ENCODE measurements around the gene PLA2R1.

The PLA2R1 gene

DNA sequence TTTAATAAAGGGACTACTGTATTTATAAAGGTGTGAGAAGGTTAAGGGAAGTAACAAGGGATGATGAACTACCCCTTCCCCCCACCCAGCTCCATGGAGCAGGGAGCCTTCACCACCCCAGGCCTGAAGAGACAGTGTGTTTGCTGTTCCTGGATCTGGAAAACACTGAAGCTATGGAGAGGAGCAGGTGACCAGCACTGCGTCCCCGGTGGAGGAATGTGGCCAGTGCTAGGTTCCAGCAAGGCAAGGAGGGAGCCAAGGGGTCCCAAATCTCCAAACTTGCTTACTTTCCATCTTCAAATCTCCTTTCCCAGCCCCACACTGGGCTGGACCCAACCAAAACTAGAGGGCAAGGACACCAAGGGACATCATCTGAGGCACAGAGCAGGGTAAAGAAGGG is 135.7 kb downstream of the PLA2R1 start:
- TF ChIP-seq, protein P1, sequence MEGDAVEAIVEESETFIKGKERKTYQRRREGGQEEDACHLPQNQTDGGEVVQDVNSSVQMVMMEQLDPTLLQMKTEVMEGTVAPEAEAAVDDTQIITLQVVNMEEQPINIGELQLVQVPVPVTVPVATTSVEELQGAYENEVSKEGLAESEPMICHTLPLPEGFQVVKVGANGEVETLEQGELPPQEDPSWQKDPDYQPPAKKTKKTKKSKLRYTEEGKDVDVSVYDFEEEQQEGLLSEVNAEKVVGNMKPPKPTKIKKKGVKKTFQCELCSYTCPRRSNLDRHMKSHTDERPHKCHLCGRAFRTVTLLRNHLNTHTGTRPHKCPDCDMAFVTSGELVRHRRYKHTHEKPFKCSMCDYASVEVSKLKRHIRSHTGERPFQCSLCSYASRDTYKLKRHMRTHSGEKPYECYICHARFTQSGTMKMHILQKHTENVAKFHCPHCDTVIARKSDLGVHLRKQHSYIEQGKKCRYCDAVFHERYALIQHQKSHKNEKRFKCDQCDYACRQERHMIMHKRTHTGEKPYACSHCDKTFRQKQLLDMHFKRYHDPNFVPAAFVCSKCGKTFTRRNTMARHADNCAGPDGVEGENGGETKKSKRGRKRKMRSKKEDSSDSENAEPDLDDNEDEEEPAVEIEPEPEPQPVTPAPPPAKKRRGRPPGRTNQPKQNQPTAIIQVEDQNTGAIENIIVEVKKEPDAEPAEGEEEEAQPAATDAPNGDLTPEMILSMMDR (IDR thresholded peaks at IDR 0.05; ENCODE audit: control extremely low read depth, extremely low read depth, low read depth, missing control alignments): no peak
- no peak for DNase-seq (ENCODE audit: extremely low spot score)
- ChIA-PET CTCF (interaction anchor here (1.5 to 15.6 kb wide), 2 partner anchors 20 to 41 kb away, joined by 5 to 279 read pairs; partner anchors contain the start of gene LY75), POLR2A (no interaction called here)

DNA sequence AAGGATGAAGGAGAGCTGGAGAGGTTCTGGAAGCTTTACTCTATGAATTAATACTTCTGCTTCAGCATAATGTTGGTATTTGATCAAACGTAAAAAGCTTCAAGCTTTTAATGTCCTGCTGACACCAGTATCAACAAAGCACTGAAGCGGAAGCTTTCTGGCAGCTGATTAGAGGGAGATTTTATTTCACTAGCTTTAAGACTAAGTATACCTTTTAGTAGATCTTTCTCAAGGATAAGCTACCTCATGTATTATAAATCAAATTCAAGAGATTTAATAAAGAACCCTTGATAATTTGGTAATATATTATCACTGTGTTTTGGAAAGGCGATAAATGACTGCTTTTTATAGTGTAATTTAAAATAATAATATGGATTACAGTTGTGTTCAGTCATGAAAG is 136.4 kb downstream of the PLA2R1 start:
- POLR2A ChIA-PET: no interaction called here
- CTCF ChIA-PET: interaction anchor here (1.5 to 15.6 kb wide), 3 partner anchors 14 to 42 kb away, joined by 5 to 279 read pairs (median 9); partner anchors contain the start of gene LY75
- TF ChIP-seq, protein P1 (IDR thresholded peaks at IDR 0.05; ENCODE audit: control extremely low read depth, extremely low read depth, low read depth, missing control alignments): no peak
- no peak for DNase-seq (ENCODE audit: extremely low spot score)

DNA sequence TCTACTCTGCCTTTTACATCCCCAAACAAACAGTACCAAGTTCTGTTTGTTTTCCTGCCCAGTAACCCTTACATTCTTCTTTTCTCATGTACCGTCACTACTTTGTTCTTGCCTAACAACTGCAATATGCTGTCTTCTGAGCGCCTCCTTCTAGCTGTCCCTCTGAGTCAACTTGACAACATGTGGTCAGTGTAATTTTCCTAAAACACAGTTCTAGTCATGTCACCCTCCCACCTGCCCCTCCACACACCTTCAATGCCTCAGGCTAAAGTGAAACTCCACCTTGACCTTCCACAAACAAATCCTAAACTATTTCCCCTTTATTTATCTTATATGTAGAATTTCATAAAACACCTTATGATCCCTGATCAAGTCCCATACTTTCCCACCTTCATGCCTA is 139.9 kb downstream of the PLA2R1 start:
- TF ChIP-seq, protein P1 (IDR thresholded peaks at IDR 0.05; ENCODE audit: control extremely low read depth, extremely low read depth, low read depth, missing control alignments): no peak
- POLR2A ChIA-PET: interaction anchor here (0.9 to 1.2 kb wide), 2 partner anchors 18 to 27 kb away, joined by 3 read pairs; partner anchors contain the start of gene LY75
- DNase-seq (ENCODE audit: extremely low spot score): peak; percentile 46
- CTCF ChIA-PET: interaction anchor here (0.6 to 15.6 kb wide), 14 partner anchors 11 to 175 kb away, joined by 3 to 279 read pairs (median 8); partner anchors contain the start of gene LY75

DNA sequence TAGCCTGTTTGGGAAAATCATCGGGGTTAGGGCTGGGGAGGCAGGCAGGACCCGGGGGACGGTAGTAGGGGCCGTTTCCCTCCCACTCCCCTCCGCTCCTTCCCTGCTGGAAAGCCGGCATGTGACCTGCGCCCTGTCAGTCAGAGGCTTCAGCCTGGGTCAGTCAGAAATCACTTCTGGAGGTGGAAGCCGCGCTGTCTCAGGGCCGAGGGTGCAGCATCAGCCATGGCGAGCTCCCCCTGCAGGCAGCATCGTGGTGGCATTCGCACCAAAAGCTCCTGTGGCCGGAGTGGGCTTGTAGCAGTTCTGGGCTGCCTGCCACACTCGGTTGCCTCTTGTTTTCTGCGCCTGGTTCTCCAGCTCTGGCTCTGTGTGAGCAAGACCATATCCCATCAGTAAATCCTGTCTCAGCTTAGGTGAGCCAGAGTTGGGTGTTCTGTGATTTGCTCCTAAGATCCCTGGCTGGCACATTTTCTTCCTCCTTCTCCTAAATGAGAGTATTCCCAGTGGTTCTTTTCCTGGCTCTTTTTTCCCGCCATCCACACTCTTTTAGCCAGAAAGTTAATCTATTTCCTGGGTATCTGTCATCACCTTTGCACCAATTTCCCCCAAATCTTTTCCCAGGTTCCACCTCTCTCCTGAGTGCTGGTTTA is 140.5 kb downstream of the PLA2R1 start:
- ChIA-PET CTCF (interaction anchor here (0.6 to 15.6 kb wide), 21 partner anchors 11 to 674 kb away, joined by 3 to 279 read pairs (median 4); partner anchors contain the start of gene LY75), POLR2A (interaction anchor here (0.5 to 1.2 kb wide), 4 partner anchors 18 to 43 kb away, joined by 3 to 9 read pairs (median 3); partner anchors contain the start of gene LY75)
- TF ChIP-seq, protein P1 (IDR thresholded peaks at IDR 0.05; ENCODE audit: control extremely low read depth, extremely low read depth, low read depth, missing control alignments): peak; percentile 94
- DNase-seq (ENCODE audit: extremely low spot score): peak; percentile 84

DNA sequence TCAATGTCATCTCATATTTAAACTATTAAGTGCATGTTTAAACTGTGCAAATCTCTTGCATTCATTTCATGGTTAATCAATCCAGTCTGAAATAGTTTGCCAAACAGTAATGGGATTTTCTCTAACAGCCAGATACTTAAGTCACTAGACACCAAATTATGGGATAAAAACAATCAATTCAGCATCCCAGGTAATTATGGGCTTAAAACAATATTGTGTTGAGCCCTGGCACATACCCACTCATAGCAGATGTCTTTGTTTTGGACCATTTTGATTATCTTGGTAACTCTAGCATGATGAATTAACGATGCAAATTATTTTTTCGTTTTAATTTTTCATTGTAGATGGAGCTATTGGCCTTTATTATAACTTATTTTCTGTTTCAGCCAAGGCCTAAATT is 145.9 kb downstream of the PLA2R1 start:
- ChIA-PET CTCF (interaction anchor here (1.5 to 15.6 kb wide), 2 partner anchors 9 to 51 kb away, joined by 3 to 279 read pairs; partner anchors contain the start of gene LY75), POLR2A (no interaction called here)
- DNase-seq (ENCODE audit: extremely low spot score): no peak
- TF ChIP-seq, protein P1 (IDR thresholded peaks at IDR 0.05; ENCODE audit: control extremely low read depth, extremely low read depth, low read depth, missing control alignments): no peak

DNA sequence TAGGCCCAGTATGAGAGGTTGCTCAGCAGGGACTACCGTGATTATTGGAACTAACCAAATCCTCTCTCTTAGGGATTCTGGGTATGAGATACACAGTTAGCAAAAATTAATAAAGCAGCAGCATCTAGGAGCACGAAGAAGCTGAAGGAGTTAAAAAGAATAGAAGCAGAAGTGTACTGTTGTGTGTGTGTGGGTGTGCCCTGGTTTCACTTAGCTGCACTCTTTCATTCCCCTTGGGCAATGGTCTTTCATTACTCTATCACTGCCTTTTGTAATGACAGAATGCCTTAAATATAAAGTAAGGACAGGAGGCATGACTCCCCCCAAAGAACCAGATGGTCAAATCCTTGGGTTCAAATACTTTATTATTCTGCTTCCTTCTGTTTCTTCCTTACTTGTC is 148.5 kb downstream of the PLA2R1 start:
- no peak for DNase-seq (ENCODE audit: extremely low spot score)
- CTCF ChIA-PET: interaction anchor here (1.5 to 18.2 kb wide), 6 partner anchors 7 to 34 kb away, joined by 3 to 279 read pairs (median 5); partner anchors contain the start of gene LY75
- TF ChIP-seq, protein P1 (IDR thresholded peaks at IDR 0.05; ENCODE audit: control extremely low read depth, extremely low read depth, low read depth, missing control alignments): no peak
- POLR2A ChIA-PET: no interaction called here
